Mesenchymal stem cell (in vitro differentiated cells and primary cell): ENCODE data around the gene DYRK2.
A peak's percentile ranks its signal among the peaks of the same experiment; 100 is the strongest.

Experiments used
- DNase-seq: peaks from one replicate; pipeline ENCODE4 v3.0.0-alpha.2; 2013
- H2AFZ ChIP-seq: one replicate; pipeline ENCODE4 v1.6.1; 2013; ENCODE audit warnings: low read depth, mild to moderate bottlenecking, control low read depth, inconsistent platforms, low read length, moderate library complexity
- H2AK5ac ChIP-seq: 2 replicates; pipeline ENCODE4 v1.6.1; 2013; ENCODE audit warnings: low read length, moderate library complexity, mild to moderate bottlenecking, inconsistent platforms; ENCODE audit not compliant: severe bottlenecking
- H2BK120ac ChIP-seq: one replicate; pipeline ENCODE4 v1.6.1; 2013; ENCODE audit warnings: low read depth, mild to moderate bottlenecking, inconsistent platforms, low read length, moderate library complexity
- H2BK12ac ChIP-seq, 2 experiments: one replicate each; pipeline ENCODE4 v1.6.1; 2013; ENCODE audit warnings: inconsistent platforms in 2 of 2, low read length in 2 of 2, mild to moderate bottlenecking in 2 of 2, moderate library complexity in 2 of 2, control low read depth in 1 of 2
- H2BK15ac ChIP-seq: one replicate; pipeline ENCODE4 v1.6.1; 2013; ENCODE audit warnings: mild to moderate bottlenecking, low read depth, inconsistent platforms; ENCODE audit not compliant: poor library complexity, severe bottlenecking
- H2BK5ac ChIP-seq: 2 replicates; pipeline ENCODE4 v1.6.1; 2013; ENCODE audit warnings: low read depth, mild to moderate bottlenecking, low read length, control low read depth, inconsistent platforms; ENCODE audit not compliant: poor library complexity, severe bottlenecking
- H3K14ac ChIP-seq, 2 experiments: one replicate each; pipeline ENCODE4 v1.6.1; 2013; ENCODE audit warnings: inconsistent platforms in 2 of 2, low read length in 2 of 2, control low read depth in 1 of 2, mild to moderate bottlenecking in 1 of 2, moderate library complexity in 1 of 2
- H3K18ac ChIP-seq, 2 experiments: one replicate each; pipeline ENCODE4 v1.6.1; 2013; ENCODE audit warnings: inconsistent platforms in 2 of 2, low read length in 2 of 2, control low read depth in 1 of 2, low read depth in 1 of 2, mild to moderate bottlenecking in 1 of 2
- H3K23ac ChIP-seq, 2 experiments: one replicate each; pipeline ENCODE4 v1.6.1; 2013; ENCODE audit warnings: inconsistent platforms in 2 of 2, low read length in 2 of 2, mild to moderate bottlenecking in 2 of 2, moderate library complexity in 2 of 2, control low read depth in 1 of 2
- H3K27ac ChIP-seq: 2 replicates; pipeline ENCODE4 v1.5.1; 2013; ENCODE audit warnings: mild to moderate bottlenecking, moderate library complexity, low read length, control low read depth, inconsistent platforms; ENCODE audit not compliant: poor library complexity, severe bottlenecking
- H3K27me3 ChIP-seq, 2 experiments: 2 replicates each; pipeline versions ENCODE4 v1.6.1 to v1.7.0; 2013; ENCODE audit warnings: low read length in 2 of 2, mild to moderate bottlenecking in 2 of 2, moderate library complexity in 2 of 2, control low read depth in 1 of 2, inconsistent platforms in 1 of 2; ENCODE audit not compliant: control insufficient read depth in 1 of 2, insufficient read depth in 1 of 2
- H3K36me3 ChIP-seq, 2 experiments: 2 replicates each; pipeline versions ENCODE4 v1.6.1 to v1.7.0; 2013; ENCODE audit warnings: low read length in 2 of 2, control low read depth in 1 of 2, inconsistent platforms in 1 of 2, low read depth in 1 of 2, mild to moderate bottlenecking in 1 of 2; ENCODE audit not compliant: insufficient read depth in 2 of 2, control insufficient read depth in 1 of 2
- H3K4ac ChIP-seq, 2 experiments: one replicate each; pipeline ENCODE4 v1.6.1; 2013; ENCODE audit warnings: inconsistent platforms in 2 of 2, low read length in 2 of 2, mild to moderate bottlenecking in 2 of 2, moderate library complexity in 2 of 2, control low read depth in 1 of 2, low read depth in 1 of 2
- H3K4me1 ChIP-seq: 2 replicates; pipeline ENCODE4 v1.6.1; 2013; ENCODE audit warnings: low read depth, low read length, control low read depth; ENCODE audit not compliant: control insufficient read depth, insufficient read depth
- H3K4me2 ChIP-seq: 2 replicates; pipeline ENCODE4 v1.6.1; 2013; ENCODE audit warnings: low read length, mild to moderate bottlenecking, inconsistent platforms; ENCODE audit not compliant: poor library complexity, severe bottlenecking
- H3K4me3 ChIP-seq, 2 experiments: 2 replicates each; pipeline versions ENCODE4 v1.5.1 to v1.7.0; 2013; ENCODE audit warnings: low read length in 2 of 2, mild to moderate bottlenecking in 2 of 2, control low read depth in 1 of 2, low read depth in 1 of 2; ENCODE audit not compliant: insufficient read depth in 1 of 2
- H3K79me1 ChIP-seq: replicated peaks from 2 replicates; pipeline ENCODE4 v1.6.1; 2013; ENCODE audit warnings: mild to moderate bottlenecking, control low read depth, low read length, inconsistent platforms; ENCODE audit not compliant: poor library complexity, severe bottlenecking
- H3K9ac ChIP-seq: 2 replicates; pipeline ENCODE4 v1.7.0; 2013; ENCODE audit warnings: mild to moderate bottlenecking, low read length, moderate library complexity
- H3K9me3 ChIP-seq: 2 replicates; pipeline ENCODE4 v1.7.0; 2013; ENCODE audit warnings: mild to moderate bottlenecking, low read length; ENCODE audit not compliant: control insufficient read depth
- H4K8ac ChIP-seq: one replicate; pipeline ENCODE4 v1.6.1; 2013; ENCODE audit warnings: inconsistent platforms, mild to moderate bottlenecking, low read length, moderate library complexity
- H4K91ac ChIP-seq: one replicate; pipeline ENCODE4 v1.6.1; 2013; ENCODE audit warnings: mild to moderate bottlenecking, low read length, inconsistent platforms
- WGBS: methylation state at CpG from one replicate; pipeline ENCODE4 v1.1.7; 2013; ENCODE audit warnings: mixed read lengths; 5-methylcytosine and 5-hydroxymethylcytosine counted together

DYRK2 gene

GRCh38 chr12:67613040-67613439, 35.5 kb upstream of the DYRK2 start:
- peaks cover 2% of the 10 kb centered on the region for H3K4me1 ChIP-seq
- no peaks in the 10 kb centered on the region for H3K36me3 ChIP-seq
- no peaks in the 10 kb centered on the region for H3K79me1 ChIP-seq
- H2BK120ac ChIP-seq: no peak overlapping the region
- no peak overlapping the region for H2AFZ ChIP-seq
- no peaks in the 10 kb centered on the region for H3K27me3 ChIP-seq
- H4K8ac ChIP-seq: no peak overlapping the region
- no peak overlapping the region for H3K27ac ChIP-seq
- H2BK5ac ChIP-seq: no peak overlapping the region
- H3K18ac ChIP-seq: no peak overlapping the region
- no peak overlapping the region for H3K23ac ChIP-seq
- no peak for DNase-seq
- no peak overlapping the region for H2AK5ac ChIP-seq
- H4K91ac ChIP-seq: no peak overlapping the region
- no CpG with 5 or more reads among the region's 3 CpGs for WGBS
- H3K9ac ChIP-seq: no peak overlapping the region
- no peaks in the 10 kb centered on the region for H3K9me3 ChIP-seq
- peak overlapping the region in 1 of 2 experiments; percentile 39 for H3K4me3 ChIP-seq
- H3K4me2 ChIP-seq: no peak overlapping the region
- no peak overlapping the region for H2BK15ac ChIP-seq
- no peak overlapping the region for H3K4ac ChIP-seq
- no peak overlapping the region for H2BK12ac ChIP-seq
- H3K14ac ChIP-seq: no peak overlapping the region

- Histone ChIP-seq H4K8ac (peak overlapping the region; percentile 41), H3K23ac (no peak overlapping the region), H3K4ac (no peak overlapping the region), H3K9ac (no peak overlapping the region), H3K36me3 (no peaks in the 10 kb centered on the region), H2BK15ac (no peak overlapping the region), H3K14ac (no peak overlapping the region), H2AFZ (peak overlapping the region; percentile 77), H3K4me2 (no peak overlapping the region), H3K27ac (peak overlapping the region; percentile 45), H3K18ac (peak overlapping the region; percentile 34 to 70), H3K4me1 (peaks cover 2% of the 10 kb centered on the region), H2BK5ac (no peak overlapping the region), H3K27me3 (no peaks in the 10 kb centered on the region), H2AK5ac (no peak overlapping the region), H3K9me3 (no peaks in the 10 kb centered on the region), H4K91ac (no peak overlapping the region), H2BK12ac (no peak overlapping the region), H2BK120ac (peak overlapping the region; percentile 19), H3K79me1 (no peaks in the 10 kb centered on the region), H3K4me3 (no peak overlapping the region)
- 94% methylated on average over 3 of the region's 3 CpGs for WGBS
- no peak for DNase-seq
Observed at GRCh38 chr12:67617629-67618028, 30.9 kb upstream of the DYRK2 start.

DNA sequence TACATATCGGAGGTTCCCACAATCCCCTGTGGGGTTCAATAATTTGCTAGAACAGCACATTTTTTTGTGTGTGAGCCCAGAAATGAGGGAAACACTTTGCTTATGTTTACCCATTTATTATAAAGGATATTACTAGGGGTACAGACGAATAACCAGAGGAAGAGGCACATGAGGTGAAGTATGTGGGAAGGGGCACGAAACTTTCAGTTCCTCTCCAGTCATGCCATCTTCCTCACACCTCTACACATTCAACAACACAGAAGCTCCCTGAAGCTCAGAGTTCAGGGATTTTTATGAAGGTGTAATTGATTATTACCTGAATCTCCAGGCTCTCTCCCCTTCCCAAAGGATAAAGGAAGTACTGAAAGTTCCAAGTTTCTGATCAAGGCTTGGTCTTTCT, 30.2 kb upstream of the DYRK2 start:
- H3K9ac ChIP-seq: no peak overlapping the region
- 100% methylated on average over 1 of the region's 3 CpGs for WGBS
- no peak overlapping the region for H2BK5ac ChIP-seq
- no peak for DNase-seq
- no peaks in the 10 kb centered on the region for H3K27me3 ChIP-seq
- H3K36me3 ChIP-seq: no peaks in the 10 kb centered on the region
- no peak overlapping the region for H2BK15ac ChIP-seq
- H2AK5ac ChIP-seq: peak overlapping the region; percentile 6
- H3K4me2 ChIP-seq: no peak overlapping the region
- no peak overlapping the region for H3K4me3 ChIP-seq
- no peak overlapping the region for H3K27ac ChIP-seq
- H3K79me1 ChIP-seq: no peaks in the 10 kb centered on the region
- H3K4ac ChIP-seq: no peak overlapping the region
- no peak overlapping the region for H2BK12ac ChIP-seq
- no peak overlapping the region for H3K18ac ChIP-seq
- H2AFZ ChIP-seq: no peak overlapping the region
- no peak overlapping the region for H4K8ac ChIP-seq
- H3K4me1 ChIP-seq: peaks cover 2% of the 10 kb centered on the region
- no peak overlapping the region for H3K23ac ChIP-seq
- no peak overlapping the region for H3K14ac ChIP-seq
- H2BK120ac ChIP-seq: no peak overlapping the region
- no peaks in the 10 kb centered on the region for H3K9me3 ChIP-seq
- H4K91ac ChIP-seq: no peak overlapping the region

- 100% methylated on average over 1 of the region's 1 CpG for WGBS
- Histone ChIP-seq H3K9me3 (no peaks in the 10 kb centered on the region), H3K4me2 (no peak overlapping the region), H4K8ac (no peak overlapping the region), H3K23ac (no peak overlapping the region), H4K91ac (no peak overlapping the region), H3K4ac (no peak overlapping the region), H2BK15ac (no peak overlapping the region), H2BK5ac (no peak overlapping the region), H2BK12ac (no peak overlapping the region), H3K27me3 (no peaks in the 10 kb centered on the region), H2AFZ (no peak overlapping the region), H2AK5ac (no peak overlapping the region), H3K36me3 (no peaks in the 10 kb centered on the region), H3K4me1 (peaks cover 7% of the 10 kb centered on the region), H3K18ac (no peak overlapping the region), H3K9ac (no peak overlapping the region), H3K4me3 (no peak overlapping the region), H2BK120ac (no peak overlapping the region), H3K14ac (no peak overlapping the region), H3K79me1 (no peaks in the 10 kb centered on the region), H3K27ac (no peak overlapping the region)
- DNase-seq: peak; percentile 28
Observed at GRCh38 chr12:67621112-67621511, 27.4 kb upstream of the DYRK2 start.
